Subcutaneous adipose tissue (tissue), 4 donors: Measurements from ENCODE around the gene OSBPL7. TPM values are rescaled to one million over a fixed set of nuclear protein-coding genes. Genes with fewer than 3 reads are reported as not detected.

Experiments used
- total RNA-seq, 4 donors: library from RNA; depleted of rRNA; stranded (reverse); fragments of >200 nt; gene quantifications; one replicate each; pipeline ENCODE4 v1.1.0, GENCODE V29; 2016
- TF ChIP-seq, protein P1 (sequence below): fragments of 450-650 bp; IDR thresholded peaks from one replicate; pipeline ENCODE4 v1.5.1; 2016; ENCODE audit warnings: low read depth, mild to moderate bottlenecking, control low read depth, antibody characterized with exemption, moderate library complexity

The OSBPL7 gene
- total RNA-seq, 4 donors from 2014 or later: 2.2 to 4.1 (median 2.5) TPM

DNA sequence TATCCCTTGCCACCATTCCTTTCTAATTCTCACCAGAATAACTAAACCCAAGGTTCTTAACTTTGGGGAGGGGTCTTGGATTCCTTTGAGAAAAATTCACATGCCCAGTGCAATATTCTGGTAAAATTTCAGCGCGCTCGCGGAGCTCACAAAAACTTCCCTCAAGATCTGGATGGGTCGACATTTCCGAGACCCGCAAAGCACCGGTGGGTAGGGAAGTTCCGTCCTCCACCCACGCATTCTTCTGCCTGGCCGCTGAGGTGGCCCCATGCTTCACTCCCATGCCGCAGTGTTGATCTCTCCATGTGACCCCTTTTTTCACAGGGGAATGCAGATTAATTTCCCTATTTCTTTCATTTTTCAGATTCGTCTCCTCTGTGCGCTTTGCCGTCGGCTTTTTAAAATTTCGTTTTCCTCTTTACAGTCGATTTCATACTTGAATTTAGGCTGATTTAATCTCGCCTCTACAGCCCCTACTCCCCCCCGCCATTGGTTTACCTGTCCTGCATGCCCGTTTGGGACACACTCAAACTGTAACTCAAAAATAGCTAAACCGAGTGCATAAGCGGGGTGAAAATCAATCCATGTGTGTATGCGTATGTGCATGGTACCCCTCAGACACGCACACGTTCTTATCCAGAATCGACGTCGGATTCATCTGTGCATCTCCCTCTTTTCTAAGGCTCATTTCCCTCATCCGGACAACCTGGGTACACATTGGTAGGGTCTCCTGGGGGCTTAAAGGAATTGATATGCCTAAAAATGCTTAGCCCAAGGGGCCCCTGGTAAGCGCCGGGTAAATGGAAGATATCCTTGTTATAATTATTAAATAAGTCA, 30.7 kb upstream of the OSBPL7 start:
- TF ChIP-seq, protein P1, sequence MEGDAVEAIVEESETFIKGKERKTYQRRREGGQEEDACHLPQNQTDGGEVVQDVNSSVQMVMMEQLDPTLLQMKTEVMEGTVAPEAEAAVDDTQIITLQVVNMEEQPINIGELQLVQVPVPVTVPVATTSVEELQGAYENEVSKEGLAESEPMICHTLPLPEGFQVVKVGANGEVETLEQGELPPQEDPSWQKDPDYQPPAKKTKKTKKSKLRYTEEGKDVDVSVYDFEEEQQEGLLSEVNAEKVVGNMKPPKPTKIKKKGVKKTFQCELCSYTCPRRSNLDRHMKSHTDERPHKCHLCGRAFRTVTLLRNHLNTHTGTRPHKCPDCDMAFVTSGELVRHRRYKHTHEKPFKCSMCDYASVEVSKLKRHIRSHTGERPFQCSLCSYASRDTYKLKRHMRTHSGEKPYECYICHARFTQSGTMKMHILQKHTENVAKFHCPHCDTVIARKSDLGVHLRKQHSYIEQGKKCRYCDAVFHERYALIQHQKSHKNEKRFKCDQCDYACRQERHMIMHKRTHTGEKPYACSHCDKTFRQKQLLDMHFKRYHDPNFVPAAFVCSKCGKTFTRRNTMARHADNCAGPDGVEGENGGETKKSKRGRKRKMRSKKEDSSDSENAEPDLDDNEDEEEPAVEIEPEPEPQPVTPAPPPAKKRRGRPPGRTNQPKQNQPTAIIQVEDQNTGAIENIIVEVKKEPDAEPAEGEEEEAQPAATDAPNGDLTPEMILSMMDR: no peak

DNA sequence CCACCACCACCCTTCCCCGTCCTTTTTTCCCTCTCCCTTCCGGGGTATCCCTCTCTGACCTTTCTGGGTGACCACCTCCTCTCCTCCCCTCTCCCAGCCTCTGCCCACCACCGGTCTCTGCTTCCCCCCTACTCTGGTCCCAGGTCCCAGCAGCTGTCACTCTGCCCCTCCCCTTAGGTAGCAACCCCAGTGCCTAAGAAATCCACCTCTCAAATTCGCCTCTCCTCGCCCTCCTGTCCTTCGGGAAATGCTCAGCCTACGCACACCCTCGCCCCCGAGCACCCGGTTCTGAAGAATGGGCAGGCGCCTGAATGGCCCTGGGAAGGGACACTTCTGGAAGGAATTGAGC, 30.1 kb upstream of the OSBPL7 start:
- TF ChIP-seq, protein P1: no peak

DNA sequence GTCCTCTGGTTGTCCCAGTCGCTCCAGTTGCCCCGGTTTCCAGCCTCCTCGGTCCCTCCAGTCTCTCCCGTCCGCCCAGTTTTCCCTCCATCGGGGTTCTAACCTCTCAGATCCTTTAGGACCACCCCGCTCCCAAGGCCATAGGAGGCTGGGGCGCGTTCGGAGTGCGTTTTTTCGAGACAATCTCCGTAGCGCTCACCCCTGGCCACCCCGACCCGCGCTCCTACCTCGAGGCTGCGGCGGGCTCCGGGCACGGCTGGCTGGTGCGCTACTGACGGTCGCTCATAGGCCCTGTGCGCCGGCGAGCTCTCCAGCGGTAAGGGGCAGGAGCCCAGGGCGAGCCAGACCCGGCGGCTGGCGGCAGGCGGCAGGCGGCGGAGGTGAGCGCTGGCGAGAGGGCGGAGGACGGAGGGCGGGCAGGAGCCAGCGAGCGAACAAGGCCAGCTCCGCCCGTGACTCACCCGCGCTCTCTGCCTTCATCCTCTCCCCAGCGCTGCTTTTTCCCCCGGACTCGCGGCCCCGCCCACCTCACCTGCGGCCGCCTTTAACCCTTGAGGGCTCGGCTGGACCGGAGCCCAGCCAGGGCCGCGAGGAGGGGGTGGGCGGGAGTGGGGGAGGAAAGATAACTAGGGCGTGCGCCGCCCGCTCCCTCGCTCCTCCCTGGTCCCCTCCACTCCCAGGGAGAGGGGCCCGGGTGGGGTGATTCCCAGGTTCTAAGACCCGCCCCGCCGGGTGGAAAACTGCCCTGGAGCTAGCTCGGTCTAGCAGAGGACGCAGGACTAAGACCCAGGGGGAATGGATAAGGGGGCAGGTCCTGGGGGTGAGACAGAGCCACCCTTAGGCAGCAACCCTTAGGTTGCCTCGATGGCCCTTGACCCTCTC, 29.3 kb upstream of the OSBPL7 start, which contains the start of gene SP6:
Gene SP6, minus strand, starts transcription at position 472 of the 882 bp plus-strand sequence. CDS start 2,734 bp downstream, outside the sequence.
- TF ChIP-seq, protein P1: no peak

DNA sequence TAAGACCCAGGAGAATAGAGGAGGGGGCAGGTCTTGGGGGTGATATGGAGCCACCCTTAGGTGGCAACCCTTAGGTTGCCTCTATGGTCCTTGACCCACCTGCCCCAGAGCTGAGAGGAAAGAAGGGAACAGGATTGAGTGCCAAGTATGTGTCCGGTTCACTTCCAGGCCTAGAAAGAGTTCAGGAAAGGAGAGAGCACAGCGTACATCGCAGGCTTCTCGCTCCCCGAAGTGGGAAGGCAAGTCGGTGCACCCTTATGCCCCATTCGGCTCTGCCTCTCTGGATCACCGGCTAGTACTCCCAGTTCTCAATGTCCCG, 28.7 kb upstream of the OSBPL7 start:
- TF ChIP-seq, protein P1: no peak

DNA sequence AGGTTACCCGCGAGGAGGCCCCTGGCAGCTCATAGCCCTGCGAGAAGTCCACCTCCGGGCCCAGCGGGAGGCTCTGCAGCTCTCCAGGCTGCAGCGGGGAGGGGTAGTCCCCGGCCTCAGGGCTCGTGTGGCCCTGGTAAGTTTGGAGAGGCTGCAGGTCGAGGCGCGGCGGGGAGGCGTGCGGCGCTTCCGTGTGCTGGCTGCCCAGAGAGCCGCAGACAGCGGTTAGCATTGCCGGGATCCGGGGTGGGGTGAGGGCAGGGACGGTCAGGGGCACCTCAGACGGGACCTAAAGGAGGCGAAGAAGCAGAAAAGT, 26.6 kb upstream of the OSBPL7 start:
- TF ChIP-seq, protein P1: no peak

DNA sequence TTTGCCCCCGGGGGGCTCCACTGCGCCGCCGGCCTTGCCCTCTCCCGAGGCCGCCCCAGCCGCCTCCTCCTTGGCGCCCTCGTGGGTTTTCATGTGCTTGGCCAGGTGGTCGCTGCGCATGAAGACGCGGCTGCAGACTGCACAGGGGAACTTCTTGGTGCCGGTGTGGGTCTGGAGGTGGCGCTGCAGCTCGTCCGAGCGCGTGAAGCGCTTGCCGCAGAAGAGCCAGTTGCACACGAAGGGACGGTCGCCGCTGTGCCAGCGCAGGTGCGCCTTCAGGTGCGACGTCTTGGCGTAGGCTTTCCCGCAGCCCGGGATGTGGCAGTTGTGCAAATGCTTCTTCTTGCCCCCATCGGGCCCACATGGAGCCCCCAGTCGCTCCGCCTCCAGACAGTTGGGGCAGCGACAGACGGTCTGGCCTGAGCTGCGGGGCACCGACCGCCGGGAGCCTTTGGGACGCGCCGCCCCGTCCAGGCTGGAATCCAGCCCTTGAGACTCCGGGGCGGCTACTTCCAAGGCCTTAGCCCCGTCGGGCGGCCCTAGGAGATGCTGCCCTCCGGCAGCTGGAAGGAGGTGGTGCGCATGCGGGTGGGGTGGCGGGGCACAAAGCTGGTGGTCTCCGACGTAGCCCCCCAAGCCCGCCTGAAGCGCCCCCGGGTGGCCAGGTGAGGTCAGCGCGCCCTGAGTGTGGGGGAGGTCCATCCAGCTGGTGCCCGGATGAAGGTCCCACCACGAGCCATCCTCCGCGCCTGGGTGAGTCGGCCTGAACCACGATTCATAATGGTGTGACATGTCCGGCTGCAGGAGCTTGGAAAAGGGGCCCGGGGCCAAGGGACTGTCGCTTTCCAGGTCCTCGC, 26.0 kb upstream of the OSBPL7 start:
- TF ChIP-seq, protein P1: no peak
